Cardiac muscle cell (in vitro differentiated cells and primary cell): ENCODE measurements around the gene COX4I2. TPM values are rescaled to one million over a fixed set of nuclear protein-coding genes. Genes with fewer than 3 reads are reported as not detected.
A peak's percentile ranks its signal among the peaks of the same experiment; 100 is the strongest.
"Not testable (repeated sequence)": the region's sequence is repeated elsewhere in the genome, so short reads cannot be mapped to it uniquely, and the experiment has no call there.

Experiments
- DNase-seq, 2 donors: peaks; one replicate each; pipeline versions ENCODE4 v3.0.0 to v3.0.0-alpha.2; 2010 to 2017; ENCODE audit warnings: low read depth in 1 of 2, low spot score in 1 of 2
- H3K27ac ChIP-seq: fragments of 200-600 bp; sonication (generic); 2 replicates; pipeline ENCODE4 v1.5.1; 2016
- H3K27me3 ChIP-seq: fragments of 200-600 bp; sonication (generic); 2 replicates; pipeline ENCODE4 v1.6.0; 2016; ENCODE audit warnings: control low read depth
- H3K36me3 ChIP-seq: fragments of 200-600 bp; sonication (generic); 2 replicates; pipeline ENCODE4 v1.5.1; 2016; ENCODE audit warnings: control low read depth
- H3K4me1 ChIP-seq: fragments of 200-600 bp; sonication (generic); 2 replicates; pipeline ENCODE4 v1.8.1; 2017; ENCODE audit warnings: low read depth, mild to moderate bottlenecking, mixed run types
- H3K4me3 ChIP-seq: fragments of 200-600 bp; sonication (generic); 2 replicates; pipeline ENCODE4 v1.5.1; 2016; ENCODE audit warnings: mild to moderate bottlenecking
- H3K9me3 ChIP-seq: fragments of 200-600 bp; sonication (generic); 2 replicates; pipeline ENCODE4 v1.5.1; 2017; ENCODE audit warnings: low read depth, mild to moderate bottlenecking, control low read depth
- polyA plus RNA-seq: library from polyadenylated mRNA; unstranded; fragments of >200 nt; fragmentation: Nextera tagmentation; extraction: Ambion mirVana; gene quantifications from 2 replicates; pipeline ENCODE4 v1.2.1, GENCODE V29; 2016
- total RNA-seq: library from RNA; depleted of rRNA; stranded (reverse); fragments of >200 nt; gene quantifications from 2 replicates; pipeline ENCODE4 v1.2.3, GENCODE V29; 2016
- TF ChIP-seq, protein P1 (sequence below): IDR thresholded peaks from 2 replicates; pipeline ENCODE4 v1.5.1; 2012; ENCODE audit warnings: low read depth, mild to moderate bottlenecking, low read length

Gene COX4I2
- total and polyA plus RNA-seq, 2 experiments from 2014 or later = 0.81 TPM; not detected in 1

DNA sequence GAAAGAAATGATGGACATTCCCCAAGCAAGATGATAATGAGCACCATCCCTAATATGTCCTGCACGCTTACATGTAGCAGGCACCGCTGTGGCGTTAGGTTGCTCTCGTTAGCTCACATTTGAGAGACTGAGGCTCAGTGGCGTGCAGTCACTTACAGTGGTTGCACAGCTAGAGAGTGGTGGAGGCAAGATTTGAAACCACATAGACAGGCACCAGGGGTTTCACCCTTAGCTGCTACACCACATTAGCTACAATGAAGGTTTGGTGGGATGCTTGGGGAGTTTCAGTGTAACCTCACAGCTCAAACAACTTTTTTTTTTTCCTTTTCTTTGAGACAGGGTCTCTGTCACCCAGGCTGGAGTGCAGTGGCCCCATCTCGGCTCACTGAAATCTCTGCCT, 3.7 kb downstream of the COX4I2 start:
- Histone ChIP-seq H3K27me3 (no peaks in the 10 kb centered on the region), H3K9me3 (no peaks in the 10 kb centered on the region), H3K27ac (no peak overlapping the region), H3K4me3 (no peak overlapping the region), H3K36me3 (no peaks in the 10 kb centered on the region), H3K4me1 (no peaks in the 10 kb centered on the region)
- DNase-seq = no peak
- TF ChIP-seq, protein P1, sequence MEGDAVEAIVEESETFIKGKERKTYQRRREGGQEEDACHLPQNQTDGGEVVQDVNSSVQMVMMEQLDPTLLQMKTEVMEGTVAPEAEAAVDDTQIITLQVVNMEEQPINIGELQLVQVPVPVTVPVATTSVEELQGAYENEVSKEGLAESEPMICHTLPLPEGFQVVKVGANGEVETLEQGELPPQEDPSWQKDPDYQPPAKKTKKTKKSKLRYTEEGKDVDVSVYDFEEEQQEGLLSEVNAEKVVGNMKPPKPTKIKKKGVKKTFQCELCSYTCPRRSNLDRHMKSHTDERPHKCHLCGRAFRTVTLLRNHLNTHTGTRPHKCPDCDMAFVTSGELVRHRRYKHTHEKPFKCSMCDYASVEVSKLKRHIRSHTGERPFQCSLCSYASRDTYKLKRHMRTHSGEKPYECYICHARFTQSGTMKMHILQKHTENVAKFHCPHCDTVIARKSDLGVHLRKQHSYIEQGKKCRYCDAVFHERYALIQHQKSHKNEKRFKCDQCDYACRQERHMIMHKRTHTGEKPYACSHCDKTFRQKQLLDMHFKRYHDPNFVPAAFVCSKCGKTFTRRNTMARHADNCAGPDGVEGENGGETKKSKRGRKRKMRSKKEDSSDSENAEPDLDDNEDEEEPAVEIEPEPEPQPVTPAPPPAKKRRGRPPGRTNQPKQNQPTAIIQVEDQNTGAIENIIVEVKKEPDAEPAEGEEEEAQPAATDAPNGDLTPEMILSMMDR = no peak

DNA sequence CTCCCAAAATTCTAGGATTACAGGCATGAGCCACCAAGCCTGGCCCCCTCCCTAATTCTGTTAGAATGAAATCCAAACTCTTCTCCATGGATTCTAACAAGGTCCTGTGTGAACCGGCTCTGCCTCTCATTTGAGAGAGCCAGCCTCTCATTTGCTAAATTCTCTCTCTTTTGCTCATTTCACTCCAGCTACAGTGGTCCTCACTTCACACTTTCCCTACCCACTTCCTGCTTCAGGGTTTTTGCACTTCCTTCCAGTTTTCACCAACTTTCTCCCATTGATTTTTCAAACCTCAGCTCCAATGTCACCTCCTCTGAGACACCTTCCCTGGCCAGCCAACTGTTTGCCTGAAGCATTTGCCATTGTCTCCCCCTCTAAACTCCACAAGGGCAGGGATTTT, 5.1 kb downstream of the COX4I2 start:
- H3K27ac ChIP-seq = no peak overlapping the region
- H3K4me3 ChIP-seq = no peak overlapping the region
- TF ChIP-seq, protein P1 = no peak
- no peaks in the 10 kb centered on the region for H3K36me3 ChIP-seq
- no peaks in the 10 kb centered on the region for H3K27me3 ChIP-seq
- DNase-seq = no peak
- H3K9me3 ChIP-seq = no peaks in the 10 kb centered on the region
- no peaks in the 10 kb centered on the region for H3K4me1 ChIP-seq

DNA sequence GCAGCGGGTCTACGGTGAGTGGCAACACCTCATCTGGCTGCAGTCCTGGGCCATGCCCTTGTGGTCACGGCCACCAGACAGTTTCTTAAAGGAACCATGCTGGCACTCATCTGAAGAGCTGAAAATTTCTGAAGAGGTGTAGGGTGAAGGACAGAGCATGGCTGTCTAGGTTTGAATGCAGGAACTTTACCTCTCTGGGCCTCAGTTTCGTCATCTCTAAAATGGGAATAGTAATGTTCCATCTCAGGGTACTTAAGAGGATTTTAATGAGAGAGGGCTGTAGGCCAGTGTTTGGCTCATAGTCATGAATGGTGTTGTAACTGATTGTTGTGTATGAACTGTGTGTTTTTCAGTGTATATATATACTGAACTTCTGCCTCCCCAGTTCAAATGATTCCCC, 5.8 kb downstream of the COX4I2 start:
- Histone ChIP-seq H3K27ac (no peak overlapping the region), H3K4me3 (no peak overlapping the region), H3K36me3 (no peaks in the 10 kb centered on the region), H3K4me1 (no peaks in the 10 kb centered on the region), H3K27me3 (no peaks in the 10 kb centered on the region), H3K9me3 (no peaks in the 10 kb centered on the region)
- TF ChIP-seq, protein P1 = no peak
- DNase-seq = no peak

DNA sequence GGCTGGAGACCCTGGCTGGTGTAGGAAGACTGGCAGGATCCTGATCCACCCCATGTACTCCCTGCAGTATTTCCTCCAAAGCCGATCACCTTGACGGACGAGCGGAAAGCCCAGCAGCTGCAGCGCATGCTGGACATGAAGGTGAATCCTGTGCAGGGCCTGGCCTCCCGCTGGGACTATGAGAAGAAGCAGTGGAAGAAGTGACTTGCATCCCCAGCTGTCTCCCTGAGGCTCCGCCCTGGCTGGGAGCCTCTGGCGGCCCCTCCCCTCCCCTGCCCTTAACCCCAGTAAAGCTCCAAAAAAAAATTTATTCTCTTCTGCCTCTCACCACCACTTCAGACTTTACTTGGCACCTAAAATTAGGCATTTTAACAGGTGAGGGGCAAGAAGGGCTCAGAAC, 7.0 kb downstream of the COX4I2 start:
- Histone ChIP-seq H3K4me1 (no peaks in the 10 kb centered on the region), H3K27ac (no peak overlapping the region), H3K9me3 (no peaks in the 10 kb centered on the region), H3K4me3 (no peak overlapping the region), H3K36me3 (no peaks in the 10 kb centered on the region), H3K27me3 (no peaks in the 10 kb centered on the region)
- no peak for DNase-seq
- TF ChIP-seq, protein P1 = no peak

DNA sequence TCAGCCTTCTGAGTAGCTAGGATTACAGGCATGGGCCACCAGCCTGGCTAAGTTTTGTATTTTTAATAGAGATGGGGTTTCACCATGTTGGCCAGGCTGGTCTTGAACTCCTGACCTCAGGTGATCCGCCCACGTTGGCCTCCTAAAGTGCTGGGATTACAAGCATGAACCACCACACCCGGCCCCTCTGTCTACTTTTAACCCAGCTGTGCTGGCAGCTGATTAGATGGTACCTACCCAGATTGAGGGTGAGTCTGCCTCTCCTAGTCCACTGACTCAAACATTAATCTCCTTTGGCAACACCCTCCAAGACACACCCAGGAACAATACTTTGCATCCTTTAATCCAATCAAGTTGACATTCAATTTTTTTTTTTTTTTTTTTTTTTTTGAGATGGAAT, 10.4 kb downstream of the COX4I2 start:
- H3K4me3 ChIP-seq, DNase-seq, H3K4me1 ChIP-seq, H3K27ac ChIP-seq, H3K36me3 ChIP-seq, H3K27me3 ChIP-seq, H3K9me3 ChIP-seq: not testable (repeated sequence)

DNA sequence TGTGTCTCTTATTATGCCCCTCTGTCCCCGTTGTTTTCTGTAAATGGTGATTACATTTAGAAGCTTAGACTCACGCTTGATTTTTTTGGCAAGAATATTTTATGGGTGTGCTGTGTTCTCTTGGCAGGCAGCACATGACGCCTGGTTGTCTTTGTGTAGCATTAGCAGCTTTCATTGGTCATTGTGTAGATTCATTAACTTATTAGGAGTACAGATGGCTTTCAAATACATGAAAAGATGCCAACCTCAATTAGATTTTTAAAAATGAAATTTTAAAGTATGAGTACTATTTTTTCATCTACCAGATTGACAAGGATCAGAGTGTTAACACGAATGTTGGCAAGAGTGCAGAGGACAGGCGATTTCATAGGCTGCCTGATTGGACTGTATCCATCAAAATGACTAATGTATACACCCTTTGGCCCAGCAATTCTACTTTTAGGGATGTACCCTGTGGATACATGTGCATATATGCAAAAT, 15.2 kb downstream of the COX4I2 start:
- Histone ChIP-seq H3K36me3 (no peaks in the 10 kb centered on the region), H3K4me3 (no peak overlapping the region), H3K27me3 (no peaks in the 10 kb centered on the region), H3K27ac (no peak overlapping the region), H3K9me3 (no peaks in the 10 kb centered on the region), H3K4me1 (no peaks in the 10 kb centered on the region)
- peak in 1 of 2 donors; percentile 66 for DNase-seq
- TF ChIP-seq, protein P1 = no peak
